Stimulated activated CD4-positive, alpha-beta T cell treated with anti-CD3 and anti-CD28 coated beads, Interleukin-2, amount 100 ng/mL, for 24 hours (primary cell): Measurements from ENCODE around the gene LPIN2.
"Not testable (repeated sequence)": the region's sequence is repeated elsewhere in the genome, so short reads cannot be mapped to it uniquely, and the experiment has no call there.

Source experiments
- DNase-seq, 2 donors: peaks; one replicate each; pipeline ENCODE4 v3.0.0-alpha.2; 2020

LPIN2 gene

DNA sequence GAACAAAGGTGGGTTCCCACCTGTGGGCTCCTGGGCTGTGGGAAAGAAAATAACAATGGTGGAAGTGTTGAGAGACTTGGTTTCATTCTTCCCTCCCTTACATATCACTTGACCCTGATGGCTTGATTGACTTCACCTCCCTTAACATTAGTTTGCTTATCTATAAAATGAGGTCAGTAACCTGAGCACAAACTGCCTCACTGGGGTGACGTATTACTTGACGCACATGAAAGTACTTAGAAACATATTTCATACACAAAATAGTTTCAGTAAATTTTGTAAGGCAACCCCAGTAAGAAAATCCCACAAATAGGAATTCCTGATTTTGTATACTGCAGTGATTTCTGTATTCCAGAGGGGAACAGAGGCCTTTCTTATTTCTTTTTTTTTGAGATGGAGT, 29.4 kb upstream of the LPIN2 start:
- no peak for DNase-seq

DNA sequence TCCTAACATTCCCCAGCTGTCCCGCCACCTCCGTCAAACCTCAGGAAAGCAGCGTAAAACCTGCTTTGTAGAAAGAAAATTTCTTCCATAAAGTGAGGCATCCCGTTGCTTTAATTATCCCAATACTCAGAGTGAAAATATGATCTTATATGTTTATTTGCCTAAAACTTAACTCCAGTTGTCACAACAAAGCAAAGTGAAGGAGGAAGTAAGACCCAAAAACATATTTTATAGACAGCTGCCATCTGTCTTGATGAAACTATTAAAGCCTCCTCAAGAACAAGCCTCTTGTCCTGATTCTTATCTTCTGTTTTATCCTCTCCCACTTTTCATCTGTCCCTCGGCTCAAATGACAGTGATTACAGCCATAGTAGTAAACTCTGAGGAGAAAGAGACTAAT, 28.9 kb upstream of the LPIN2 start:
- no peak for DNase-seq

DNA sequence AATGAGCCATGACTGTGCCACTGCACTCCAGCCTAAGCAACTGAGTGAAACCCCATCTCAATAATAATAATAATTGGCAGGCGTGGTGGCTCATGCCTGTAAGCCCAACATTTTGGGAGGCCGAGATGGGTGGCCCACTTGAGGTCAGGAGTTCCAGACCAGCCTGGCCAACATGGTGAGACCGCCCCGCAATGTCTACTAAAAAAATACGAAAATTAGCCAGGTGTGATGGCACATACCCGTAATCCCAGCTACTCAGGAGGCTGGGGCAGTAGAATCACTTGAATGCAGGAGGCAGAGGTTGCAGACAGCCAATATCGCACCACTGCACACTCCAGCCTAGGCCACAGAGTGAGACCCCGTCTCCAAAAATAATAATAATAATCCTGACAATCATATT, 27.9 kb upstream of the LPIN2 start:
- no peak for DNase-seq

DNA sequence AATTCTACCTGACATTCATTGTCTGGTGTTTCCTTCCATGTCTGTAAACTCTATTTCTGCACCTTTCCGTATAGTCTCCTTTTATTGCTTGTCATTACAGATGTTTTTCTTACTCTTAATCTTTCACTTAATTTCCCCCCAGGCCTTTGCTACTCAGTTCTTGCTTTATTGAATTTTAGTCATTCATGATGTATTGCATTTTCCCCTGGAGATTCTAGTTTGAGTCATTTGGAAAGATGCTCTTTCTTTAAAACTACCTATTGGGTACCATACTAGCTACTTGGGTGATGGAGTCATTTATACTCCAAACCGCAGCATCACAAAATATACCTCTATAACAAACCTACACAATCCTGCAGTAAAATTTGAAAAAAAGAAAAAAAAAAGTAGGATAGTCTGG, 27.2 kb upstream of the LPIN2 start:
- no peak for DNase-seq

DNA sequence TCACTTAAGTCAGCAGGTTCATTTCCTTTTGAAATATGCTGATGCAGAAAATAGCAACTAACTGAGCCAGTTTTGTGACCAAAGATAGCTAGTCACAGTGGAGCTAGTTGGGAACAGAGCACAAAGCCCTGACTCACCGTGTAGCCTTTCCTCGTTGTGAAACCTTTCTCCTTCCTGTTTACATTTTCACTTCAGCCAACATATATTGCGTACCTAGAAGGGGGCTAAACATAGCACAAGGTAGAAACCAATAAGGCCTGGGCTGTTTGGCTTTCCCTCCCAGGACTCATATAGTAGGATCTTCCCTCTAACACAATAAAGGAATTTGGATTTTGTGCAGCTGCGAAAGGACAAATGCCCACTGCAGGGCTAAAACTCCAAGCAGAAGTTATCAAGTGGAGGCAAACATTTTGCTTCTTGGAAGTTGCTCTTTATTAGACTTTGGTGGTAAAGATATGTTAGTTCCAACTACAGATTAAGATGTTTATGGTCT, 24.5 kb upstream of the LPIN2 start:
- no peak for DNase-seq

DNA sequence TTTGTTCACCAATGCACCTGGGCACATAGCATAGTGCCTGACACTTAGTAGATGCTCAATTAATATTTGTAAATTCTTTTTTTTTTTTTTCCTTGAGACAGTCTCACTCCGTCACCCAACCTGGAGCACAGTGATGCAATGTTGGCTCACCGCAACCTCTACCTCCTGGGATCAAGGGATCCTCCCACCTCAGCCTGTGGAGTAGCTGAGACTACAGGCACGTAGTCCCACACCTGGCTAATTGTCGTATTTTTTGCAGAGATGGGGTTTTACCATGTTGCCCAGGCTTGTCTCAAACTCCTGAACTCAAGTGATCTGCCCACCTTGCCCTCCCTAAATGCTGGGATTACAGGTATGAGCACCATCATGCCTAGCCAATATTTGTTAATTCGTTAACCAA, 23.2 kb upstream of the LPIN2 start:
- no peak for DNase-seq

DNA sequence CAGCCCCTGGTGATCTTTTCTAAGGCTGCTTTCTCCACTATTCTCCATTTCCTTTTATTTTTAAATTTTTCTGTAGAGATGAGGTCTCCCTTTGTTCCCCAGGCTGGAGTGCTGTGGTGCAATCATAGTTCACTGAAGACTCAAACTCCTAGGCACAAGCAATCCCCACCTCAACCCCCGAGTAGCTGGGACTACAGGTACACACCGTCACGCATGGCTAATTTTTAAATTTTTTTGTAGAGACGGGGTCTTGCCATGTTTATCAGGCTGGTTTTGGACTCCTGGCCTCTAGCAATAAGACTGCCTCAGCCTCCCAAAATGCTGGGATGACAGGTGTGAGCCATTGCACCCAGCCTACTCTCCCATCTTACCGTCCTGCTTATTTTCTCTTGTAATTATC, 22.7 kb upstream of the LPIN2 start:
- no peak for DNase-seq

DNA sequence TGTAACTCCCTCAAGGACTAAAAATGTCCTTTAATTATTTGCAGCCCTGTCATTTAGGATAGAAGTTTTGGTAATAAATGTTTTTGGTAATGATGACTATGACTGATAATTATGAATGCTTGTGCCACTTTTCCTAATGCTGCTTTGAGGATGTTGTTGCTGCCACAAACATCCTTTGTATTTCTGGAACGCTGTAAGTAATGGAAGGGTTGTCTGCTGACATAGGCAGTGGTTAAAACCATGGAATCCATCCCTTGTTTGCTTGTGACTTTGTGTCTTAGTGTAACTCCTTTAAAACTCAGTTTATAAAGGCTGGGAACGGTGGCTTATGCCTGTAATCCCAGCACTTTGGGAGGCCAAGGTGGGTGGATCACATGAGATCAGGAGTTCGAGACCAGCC, 19.8 kb upstream of the LPIN2 start:
- no peak for DNase-seq

DNA sequence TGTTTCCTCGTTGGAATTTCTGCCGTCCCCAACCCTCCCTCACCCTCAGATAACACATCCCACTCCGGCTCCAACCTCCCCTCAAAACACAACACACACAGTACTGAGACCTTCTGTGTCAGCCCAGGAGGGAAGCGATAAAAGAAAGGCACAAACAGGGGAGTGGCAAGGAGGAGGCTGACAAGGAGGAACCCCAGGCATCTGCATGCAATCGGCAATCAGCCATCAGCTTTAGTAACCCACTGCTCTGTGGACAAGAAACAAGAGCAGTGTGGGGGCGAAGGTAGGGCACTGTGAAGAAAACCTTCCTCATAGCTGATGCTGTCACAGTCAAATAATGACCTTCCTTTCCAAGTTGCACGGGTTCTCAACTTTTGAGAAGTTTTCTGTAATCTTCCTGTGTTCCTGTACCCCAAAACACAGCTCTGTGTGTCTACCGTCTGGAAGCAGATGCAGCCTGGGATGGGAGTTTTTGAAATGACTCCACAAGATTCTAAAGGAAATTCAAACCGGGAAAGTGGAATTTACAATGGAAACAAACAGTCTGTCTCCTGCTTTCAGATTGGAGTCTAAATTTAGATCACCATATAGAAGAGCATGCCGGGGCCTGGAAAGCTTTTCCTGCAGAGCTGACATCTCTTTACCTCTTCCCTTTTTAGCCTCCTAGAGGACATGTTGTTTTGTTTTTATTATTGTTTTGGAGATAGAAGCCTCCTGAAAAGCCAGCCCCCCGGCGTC, 16.4 kb upstream of the LPIN2 start:
- DNase-seq = no peak

DNA sequence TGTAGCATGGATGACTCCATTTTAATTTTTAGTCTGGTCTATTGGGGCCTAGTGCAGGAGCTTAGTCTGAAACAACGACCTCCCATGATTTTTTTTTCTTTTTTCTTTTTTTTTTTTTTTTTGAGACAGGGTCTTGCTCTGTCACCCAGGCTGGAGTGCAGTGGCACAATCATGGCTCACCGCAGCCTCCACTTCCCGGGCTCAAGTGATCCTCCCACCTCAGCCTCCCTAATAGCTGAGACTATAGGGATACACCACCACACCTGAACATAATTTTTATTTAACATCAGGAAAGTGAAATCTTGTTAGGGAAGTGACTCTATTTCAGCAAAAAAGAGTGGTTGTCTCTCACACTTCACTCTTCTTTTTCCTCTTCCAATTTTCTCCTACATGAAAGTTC, 15.2 kb upstream of the LPIN2 start:
- DNase-seq = not testable (repeated sequence)

DNA sequence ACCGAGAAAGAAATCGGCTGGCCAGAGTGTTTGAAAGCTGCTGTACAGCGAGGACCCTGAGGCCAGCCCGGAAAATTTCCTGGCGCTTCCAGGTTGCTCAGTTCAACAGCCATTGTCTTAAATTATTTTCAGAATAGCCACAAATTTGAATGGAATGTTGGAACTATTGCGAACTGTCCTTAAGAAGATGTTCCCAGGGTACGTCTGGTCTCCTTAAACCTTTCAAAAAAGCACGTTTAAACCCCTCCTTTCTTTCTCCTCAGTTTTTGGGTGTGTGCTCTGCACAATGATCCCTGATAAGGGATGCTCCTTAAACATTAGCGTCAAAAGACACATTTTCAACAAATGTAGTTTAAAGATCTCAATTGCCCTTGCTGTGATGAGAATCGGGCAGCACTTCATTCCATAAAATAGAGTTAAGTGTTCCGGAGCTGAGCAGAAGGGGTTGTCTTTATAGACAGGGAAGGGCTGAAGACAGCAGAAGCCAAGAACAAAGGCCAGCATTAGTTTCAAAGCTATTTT, 14.5 kb upstream of the LPIN2 start:
- DNase-seq = no peak

DNA sequence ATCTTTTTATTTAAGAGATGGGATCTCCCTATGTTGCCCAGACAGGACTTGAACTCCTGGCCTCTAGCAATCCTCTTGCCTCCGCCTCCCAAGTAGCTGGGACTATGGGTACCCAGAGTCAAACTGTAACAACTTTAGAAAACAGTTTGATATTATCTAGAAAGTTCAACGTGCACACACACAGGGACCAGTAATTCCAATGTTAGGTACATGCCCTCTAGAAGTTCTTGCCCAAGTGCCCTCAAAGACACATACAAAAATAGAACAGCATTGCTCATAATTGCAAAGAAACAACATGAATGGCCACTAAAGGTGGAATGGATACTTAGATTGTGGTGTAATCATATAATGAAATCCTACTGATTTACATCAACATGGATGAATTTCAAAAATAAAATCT, 12.6 kb upstream of the LPIN2 start:
- DNase-seq = no peak

DNA sequence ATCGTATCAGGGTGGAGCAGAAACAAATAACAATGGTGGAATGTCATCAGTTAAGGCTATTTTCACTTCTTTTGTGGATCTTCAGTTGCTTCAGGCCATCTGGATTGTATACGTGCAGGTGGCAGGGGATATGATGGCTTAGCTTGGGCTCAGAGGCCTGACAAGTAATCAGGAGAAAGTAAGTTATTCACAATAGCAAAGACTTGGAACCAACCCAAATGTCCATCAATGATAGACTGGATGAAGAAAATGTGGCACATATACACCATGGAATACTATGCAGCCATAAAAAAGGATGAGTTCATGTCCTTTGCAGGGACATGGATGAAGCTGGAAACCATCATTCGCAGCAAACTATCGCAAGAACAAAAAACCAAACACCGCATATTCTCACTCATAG, 10.7 kb upstream of the LPIN2 start:
- DNase-seq = not testable (repeated sequence)

DNA sequence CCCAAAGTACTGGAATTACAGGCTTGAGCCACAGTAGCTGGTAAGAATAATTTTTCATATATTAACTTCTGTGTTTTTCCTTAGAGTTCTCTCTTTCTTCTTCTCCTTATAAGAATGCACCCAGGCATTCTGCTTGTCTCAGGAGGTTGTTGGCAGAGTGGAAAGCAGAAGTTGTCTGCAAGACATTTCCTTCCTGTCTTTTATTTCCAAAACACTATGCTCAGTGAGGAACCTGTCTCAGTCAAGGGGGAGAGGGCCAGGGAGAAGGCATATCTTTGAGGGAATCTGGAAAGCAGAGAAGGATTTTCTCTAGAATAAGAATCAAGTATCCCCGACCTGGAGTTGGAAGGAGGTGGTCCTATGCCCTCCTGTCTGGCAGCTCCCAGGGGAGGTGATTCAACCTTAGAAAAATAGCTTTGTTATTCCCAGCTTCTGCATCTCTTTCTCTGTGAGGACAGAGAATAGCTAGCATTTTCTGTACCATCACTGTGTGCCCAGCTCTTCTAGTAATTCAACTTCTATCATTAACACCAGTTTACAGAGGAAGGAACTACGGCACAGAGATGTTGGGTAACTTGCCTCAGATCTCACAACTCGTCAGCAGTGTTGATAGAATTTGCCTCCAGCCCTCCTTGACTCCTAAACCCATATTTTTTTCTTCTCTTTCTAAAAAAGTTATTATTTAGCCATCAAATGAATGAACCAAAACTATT, 3.8 kb upstream of the LPIN2 start:
- no peak for DNase-seq

DNA sequence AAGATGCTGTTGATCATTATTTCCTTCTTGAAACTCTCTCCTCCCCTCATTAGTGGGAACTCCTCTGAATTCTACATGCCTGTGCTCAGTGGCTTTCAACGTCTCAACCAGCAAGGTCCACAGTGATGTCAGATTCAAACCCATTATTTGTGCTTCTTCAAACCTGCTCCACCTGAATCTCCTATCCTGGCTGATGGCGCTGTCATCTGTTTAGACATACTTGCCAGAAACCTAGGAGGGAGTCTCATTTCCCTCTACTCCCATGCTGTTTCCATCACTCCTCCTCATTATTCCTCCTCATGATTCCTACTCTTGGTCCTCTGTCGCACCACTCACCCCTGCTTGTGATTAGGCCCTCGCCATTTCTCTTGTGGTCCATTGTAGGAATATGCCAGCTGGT, 2.9 kb upstream of the LPIN2 start:
- no peak for DNase-seq

DNA sequence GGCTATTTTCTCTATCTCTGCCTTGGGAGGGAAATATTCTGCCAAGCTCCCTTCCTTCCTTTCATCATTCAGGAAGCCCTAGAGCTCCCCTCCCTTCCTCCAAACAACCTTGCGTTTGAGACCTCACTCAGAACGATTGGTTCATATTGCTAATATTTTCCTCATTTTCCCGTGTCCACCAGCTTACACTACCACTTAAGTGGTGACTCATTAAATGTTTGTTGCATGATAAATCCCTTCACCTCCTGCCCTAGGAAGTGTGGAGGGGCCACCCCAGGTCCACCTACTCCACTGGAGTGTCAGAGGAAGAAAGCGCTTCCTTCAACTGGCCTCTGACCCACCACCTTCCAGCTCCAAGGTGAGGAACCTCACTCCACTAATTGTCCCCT, 2.3 kb upstream of the LPIN2 start:
- DNase-seq = no peak

DNA sequence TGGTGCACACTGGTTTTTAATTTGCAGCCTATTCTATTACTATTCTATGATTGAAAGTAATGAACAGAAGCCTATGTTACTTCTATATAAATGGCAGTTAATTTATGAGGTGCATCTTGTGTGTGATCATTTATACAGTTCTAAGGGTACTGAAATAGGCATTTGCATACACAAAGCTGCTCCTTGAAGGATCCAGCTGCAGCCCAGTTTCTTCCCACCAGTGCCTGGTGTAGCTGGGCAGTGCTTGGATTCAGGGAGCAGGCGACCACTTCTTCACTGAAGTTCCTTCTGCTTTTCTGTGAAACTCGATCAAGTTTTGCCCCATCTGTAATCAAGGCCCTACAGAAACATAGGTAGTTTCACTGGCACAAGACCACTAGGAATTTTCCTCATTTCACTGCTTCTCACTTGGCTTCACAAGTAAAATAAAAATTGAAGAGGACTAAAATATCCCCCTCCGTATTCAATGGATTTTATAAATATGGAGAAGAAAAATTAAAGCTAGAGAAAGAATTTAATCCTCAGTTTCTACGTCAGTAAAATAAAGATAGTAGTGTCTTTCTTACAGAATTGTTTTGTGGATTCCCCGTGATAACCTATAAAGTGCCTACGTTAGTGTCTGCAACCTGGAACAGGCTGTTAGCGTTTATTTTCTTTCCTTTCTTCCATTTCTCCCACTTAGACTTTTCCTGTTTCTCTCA, 1.7 kb upstream of the LPIN2 start:
- no peak for DNase-seq

DNA sequence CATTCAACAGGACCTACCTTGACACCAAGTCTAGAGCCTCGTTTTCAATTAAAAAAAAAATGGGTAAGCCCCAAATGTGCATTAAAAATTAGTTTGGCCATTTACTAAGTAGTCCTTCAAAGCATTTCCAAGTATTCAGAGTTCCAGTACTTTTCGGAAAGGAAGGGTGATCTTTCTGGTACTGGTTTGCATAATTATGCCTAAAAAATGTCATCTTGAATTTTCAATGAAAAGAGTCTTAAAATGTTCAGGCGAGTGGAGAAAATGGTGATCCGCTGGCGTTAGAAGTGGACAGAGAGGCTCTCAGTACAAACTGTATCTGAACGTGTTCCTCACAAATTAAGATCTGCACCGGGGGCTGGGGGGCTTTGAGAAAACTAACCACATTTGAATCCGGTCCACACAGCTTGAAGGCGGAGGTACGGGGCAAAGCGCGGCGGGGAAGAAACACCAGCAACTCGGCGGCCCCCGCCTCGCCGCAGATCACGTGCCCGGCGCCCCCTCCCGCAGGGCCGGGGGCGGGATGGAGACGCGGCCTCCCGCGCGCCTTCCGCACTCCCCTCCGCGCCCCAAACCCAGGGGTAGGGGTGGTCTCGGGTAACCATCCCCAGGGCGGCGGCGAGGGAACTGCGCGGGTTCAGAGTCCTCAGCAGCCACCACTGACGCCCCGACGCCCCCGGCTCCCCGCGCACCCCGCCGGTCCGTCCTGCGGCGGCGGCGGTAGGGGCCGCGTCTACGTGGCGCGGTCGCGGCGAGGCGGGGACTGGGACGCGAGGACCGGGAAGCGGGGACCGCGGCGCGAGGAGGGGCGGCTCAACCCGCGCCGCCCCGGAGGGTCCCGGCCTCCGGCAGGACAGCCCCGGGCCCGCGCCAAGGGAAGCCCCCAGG, 564 bp downstream of the LPIN2 start:
- DNase-seq = peak; percentile 61 to 62

DNA sequence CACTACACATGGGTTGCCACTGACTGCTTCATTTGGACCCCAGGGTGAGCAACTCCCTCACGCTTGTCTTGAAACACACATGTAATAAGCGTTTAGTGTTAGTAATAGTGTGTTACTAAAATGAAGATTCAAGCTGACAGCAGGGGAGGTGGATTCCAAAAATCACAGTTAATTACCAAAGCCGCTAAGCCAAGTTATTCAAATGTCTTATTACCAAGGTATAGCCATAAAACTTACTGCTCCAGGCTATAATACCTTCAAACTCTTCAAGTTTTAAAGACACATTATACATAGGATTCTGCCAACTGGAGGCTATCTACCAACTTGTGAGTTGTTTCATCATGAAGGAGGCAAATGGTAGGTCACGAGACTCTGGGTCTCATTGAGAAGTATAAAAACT, 2.9 kb downstream of the LPIN2 start:
- no peak for DNase-seq

DNA sequence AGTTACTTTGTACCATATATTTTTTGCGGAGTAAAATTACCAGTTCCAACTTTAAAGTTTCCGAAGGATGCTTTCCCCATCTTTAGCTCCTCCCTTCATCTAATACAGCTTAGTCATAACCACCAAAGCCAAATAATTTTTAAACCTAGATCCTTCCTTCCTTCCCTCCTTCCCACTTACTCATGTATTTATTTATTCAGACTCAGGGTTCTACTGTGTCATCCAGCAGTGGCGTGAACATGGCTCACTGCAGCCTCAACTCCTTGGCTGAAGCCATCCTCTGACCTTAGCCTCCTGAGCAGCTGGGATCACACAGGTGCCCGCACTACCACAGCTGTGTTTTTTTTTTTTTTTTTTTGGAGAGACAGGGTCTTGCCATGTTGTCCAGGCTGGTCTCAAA, 4.4 kb downstream of the LPIN2 start:
- no peak for DNase-seq

DNA sequence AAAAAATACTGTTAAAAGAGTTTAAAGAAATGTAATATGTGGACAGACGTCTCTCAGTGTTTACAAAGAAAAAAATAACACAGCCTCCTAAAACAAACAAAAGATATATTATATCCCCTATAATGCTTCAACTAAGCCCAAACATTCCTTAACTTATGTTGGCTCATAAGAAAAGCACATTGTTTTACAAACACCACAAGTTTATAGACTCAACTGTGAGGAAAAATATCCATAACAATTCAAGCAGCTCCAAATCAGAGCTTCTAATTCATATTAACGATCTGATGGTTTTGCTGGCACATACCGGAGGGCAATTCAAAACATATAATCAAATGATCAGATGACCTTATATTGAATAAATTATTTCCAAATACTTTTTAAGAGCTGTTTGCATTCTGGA, 5.5 kb downstream of the LPIN2 start:
- no peak for DNase-seq

DNA sequence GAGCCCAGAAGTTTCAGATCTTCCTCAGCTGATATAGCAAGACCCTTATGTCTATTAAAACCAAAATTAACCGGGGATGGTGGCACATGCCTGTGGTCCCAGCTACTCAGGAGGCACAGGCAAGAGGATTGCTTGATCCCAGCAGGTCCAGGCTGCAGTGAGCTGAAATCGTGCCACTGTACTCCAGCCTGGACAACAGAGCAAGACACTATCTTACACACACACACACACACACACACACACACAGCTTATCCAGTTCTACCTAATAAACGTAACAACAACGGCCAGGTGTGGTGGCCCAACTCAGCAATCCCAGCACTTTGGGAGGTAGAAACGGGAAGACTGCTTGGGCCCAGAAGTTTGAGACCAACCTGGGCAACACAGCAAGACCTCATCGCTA, 7.5 kb downstream of the LPIN2 start:
- DNase-seq = no peak

DNA sequence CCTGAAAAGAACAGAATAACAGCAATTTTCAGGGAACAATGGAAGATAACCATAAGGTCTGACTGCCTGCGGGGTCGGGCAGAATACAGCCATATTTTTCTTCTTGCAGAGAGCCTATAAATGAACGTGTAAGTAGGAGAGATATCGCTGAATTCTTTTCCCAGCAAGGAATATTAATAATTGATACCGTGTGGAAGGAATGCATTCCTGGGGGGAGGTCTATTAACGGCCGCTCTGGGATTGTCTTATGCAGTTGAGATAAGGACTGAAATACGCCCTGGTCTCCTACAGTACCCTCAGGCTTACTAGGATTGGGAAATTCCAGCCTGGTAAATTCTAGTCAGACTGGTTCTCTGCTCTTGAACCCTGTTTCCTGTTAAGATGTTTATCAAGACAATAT, 9.2 kb downstream of the LPIN2 start:
- not testable (repeated sequence) for DNase-seq
